Progenitor cell of endocrine pancreas (in vitro differentiated cells): ENCODE results near the gene CDH1. TPM values are rescaled to one million over a fixed set of nuclear protein-coding genes. Genes with fewer than 3 reads are reported as not detected.
A peak's percentile ranks its signal among the peaks of the same experiment; 100 is the strongest.

Experiments used
- DNase-seq: peaks from one replicate; pipeline ENCODE4 v3.0.0; 2021; ENCODE audit warnings: low spot score; ENCODE audit not compliant: unreplicated experiment
- H3K27ac Mint-ChIP-seq: 2 replicates; pipeline ENCODE4 v1.8.0; 2021; ENCODE audit warnings: mild to moderate bottlenecking, moderate library complexity, mixed read lengths
- H3K27me3 Mint-ChIP-seq: 2 replicates; pipeline ENCODE4 v1.8.0; 2021; ENCODE audit warnings: mixed read lengths
- H3K36me3 Mint-ChIP-seq: 2 replicates; pipeline ENCODE4 v1.8.0; 2022; ENCODE audit warnings: mixed read lengths; ENCODE audit not compliant: insufficient read depth
- H3K4me1 Mint-ChIP-seq: 2 replicates; pipeline ENCODE4 v1.8.0; 2021; ENCODE audit warnings: low read depth, mixed read lengths
- H3K4me3 Mint-ChIP-seq: 2 replicates; pipeline ENCODE4 v1.8.0; 2021; ENCODE audit warnings: low read depth, mild to moderate bottlenecking, moderate library complexity, mixed read lengths
- H3K9me3 Mint-ChIP-seq: 2 replicates; pipeline ENCODE4 v1.8.0; 2021; ENCODE audit warnings: low read depth, mixed read lengths
- CTCF ChIP-seq: fragments of 200-600 bp; sonication (generic); IDR thresholded peaks from one replicate; pipeline ENCODE4 v1.5.0; 2021; ENCODE audit warnings: antibody characterized with exemption, mild to moderate bottlenecking; ENCODE audit not compliant: unreplicated experiment
- total RNA-seq: library from RNA; stranded (reverse); gene quantifications from 2 replicates; pipeline ENCODE4 v1.2.1, GENCODE V29; 2021

CDH1 gene
- total RNA-seq, 1 donor from 2014 or later: 586 TPM

GRCh38 chr16:68746951-68747350 is 9.9 kb downstream of the CDH1 start:
- Mint-ChIP-seq H3K27ac (peak overlapping the region; percentile 42), H3K36me3 (peaks cover 21% of the 10 kb centered on the region), H3K4me1 (peaks cover 67% of the 10 kb centered on the region), H3K4me3 (no peak overlapping the region), H3K27me3 (no peaks in the 10 kb centered on the region), H3K9me3 (no peaks in the 10 kb centered on the region)
- no peak for DNase-seq
- TF ChIP-seq CTCF: no peak

- H3K27ac Mint-ChIP-seq: peak overlapping the region; percentile 81
- H3K36me3 Mint-ChIP-seq: peaks cover 26% of the 10 kb centered on the region
- H3K4me1 Mint-ChIP-seq: peaks cover 55% of the 10 kb centered on the region
- no peaks in the 10 kb centered on the region for H3K9me3 Mint-ChIP-seq
- DNase-seq: no peak
- no peaks in the 10 kb centered on the region for H3K27me3 Mint-ChIP-seq
- no peak overlapping the region for H3K4me3 Mint-ChIP-seq
- no peak for TF ChIP-seq CTCF
These were observed 12.3 kb downstream of the CDH1 start for GRCh38 chr16:68749432-68749831.

- H3K4me3 Mint-ChIP-seq: no peak overlapping the region
- no peak overlapping the region for H3K27ac Mint-ChIP-seq
- no peaks in the 10 kb centered on the region for H3K27me3 Mint-ChIP-seq
- peaks cover 29% of the 10 kb centered on the region for H3K36me3 Mint-ChIP-seq
- DNase-seq: no peak
- peaks cover 51% of the 10 kb centered on the region for H3K4me1 Mint-ChIP-seq
- no peak for TF ChIP-seq CTCF
- no peaks in the 10 kb centered on the region for H3K9me3 Mint-ChIP-seq
These were observed 13.2 kb downstream of the CDH1 start for GRCh38 chr16:68750193-68750695.

- peaks cover 51% of the 10 kb centered on the region for H3K4me1 Mint-ChIP-seq
- no peak for DNase-seq
- TF ChIP-seq CTCF: no peak
- no peaks in the 10 kb centered on the region for H3K9me3 Mint-ChIP-seq
- H3K36me3 Mint-ChIP-seq: peaks cover 29% of the 10 kb centered on the region
- H3K27me3 Mint-ChIP-seq: no peaks in the 10 kb centered on the region
- peak overlapping the region; percentile 54 for H3K27ac Mint-ChIP-seq
- H3K4me3 Mint-ChIP-seq: no peak overlapping the region
These were observed 14.1 kb downstream of the CDH1 start for GRCh38 chr16:68751160-68751559.

GRCh38 chr16:68752602-68753001 is 15.5 kb downstream of the CDH1 start:
- H3K9me3 Mint-ChIP-seq: no peaks in the 10 kb centered on the region

More at GRCh38 chr16:68752602-68753001, 15.5 kb downstream of the CDH1 start:
- peak overlapping the region; percentile 83 for H3K27ac Mint-ChIP-seq
- DNase-seq: no peak
- no peak overlapping the region for H3K4me3 Mint-ChIP-seq
- no peak for TF ChIP-seq CTCF
- peaks cover 28% of the 10 kb centered on the region for H3K36me3 Mint-ChIP-seq
- H3K27me3 Mint-ChIP-seq: no peaks in the 10 kb centered on the region
- H3K4me1 Mint-ChIP-seq: peaks cover 45% of the 10 kb centered on the region
